ENCODE data around the gene CDK12.

The CDK12 gene

GRCh38 chr17:39508987-39509386, 47.7 kb downstream of the CDK12 start:
- no peak overlapping the region for H3K4me3 ChIP-seq (ENCODE audit: control insufficient read depth, low read depth, low read length)
- DNase-seq (ENCODE audit: low read depth), result no peak
- TF ChIP-seq CTCF (conservative IDR thresholded peaks at IDR 0.05; ENCODE audit: control insufficient read depth, insufficient read depth, low read depth, low read length), result no peak

- DNase-seq (ENCODE audit: low read depth), result no peak
- TF ChIP-seq CTCF (conservative IDR thresholded peaks at IDR 0.05; ENCODE audit: control insufficient read depth, insufficient read depth, low read depth, low read length), result no peak
Measured at GRCh38 chr17:39513309-39513708, 52.0 kb downstream of the CDK12 start.

GRCh38 chr17:39513915-39514314, 52.6 kb downstream of the CDK12 start:
- DNase-seq (ENCODE audit: low read depth), result no peak
- H3K4me3 ChIP-seq (ENCODE audit: control insufficient read depth, low read depth, low read length), result no peak overlapping the region
- TF ChIP-seq CTCF (conservative IDR thresholded peaks at IDR 0.05; ENCODE audit: control insufficient read depth, insufficient read depth, low read depth, low read length), result no peak

More at GRCh38 chr17:39513309-39513708, 52.0 kb downstream of the CDK12 start:
- H3K4me3 ChIP-seq (ENCODE audit: control insufficient read depth, low read depth, low read length), result no peak overlapping the region

DNA sequence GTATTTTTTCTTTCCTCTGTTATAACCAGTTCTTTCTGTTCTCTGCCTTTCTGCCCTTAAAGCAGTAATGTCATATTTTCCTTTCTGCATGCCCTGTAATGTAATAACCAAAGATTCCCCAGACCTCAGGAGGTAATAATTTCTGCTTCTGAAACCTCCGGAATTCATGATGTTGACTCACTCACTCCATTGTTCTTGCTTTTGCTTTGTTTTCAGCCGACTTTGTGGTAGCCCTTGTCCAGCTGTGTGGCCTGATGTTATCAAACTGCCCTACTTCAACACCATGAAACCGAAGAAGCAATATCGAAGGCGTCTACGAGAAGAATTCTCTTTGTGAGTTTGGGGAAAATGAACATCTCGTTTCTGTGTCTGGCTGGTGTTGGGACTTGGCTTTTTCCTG, 55.9 kb downstream of the CDK12 start:
- DNase-seq (ENCODE audit: low read depth), result no peak
- H3K4me3 ChIP-seq (ENCODE audit: control insufficient read depth, low read depth, low read length), result no peak overlapping the region
- TF ChIP-seq CTCF (conservative IDR thresholded peaks at IDR 0.05; ENCODE audit: control insufficient read depth, insufficient read depth, low read depth, low read length), result no peak

DNA sequence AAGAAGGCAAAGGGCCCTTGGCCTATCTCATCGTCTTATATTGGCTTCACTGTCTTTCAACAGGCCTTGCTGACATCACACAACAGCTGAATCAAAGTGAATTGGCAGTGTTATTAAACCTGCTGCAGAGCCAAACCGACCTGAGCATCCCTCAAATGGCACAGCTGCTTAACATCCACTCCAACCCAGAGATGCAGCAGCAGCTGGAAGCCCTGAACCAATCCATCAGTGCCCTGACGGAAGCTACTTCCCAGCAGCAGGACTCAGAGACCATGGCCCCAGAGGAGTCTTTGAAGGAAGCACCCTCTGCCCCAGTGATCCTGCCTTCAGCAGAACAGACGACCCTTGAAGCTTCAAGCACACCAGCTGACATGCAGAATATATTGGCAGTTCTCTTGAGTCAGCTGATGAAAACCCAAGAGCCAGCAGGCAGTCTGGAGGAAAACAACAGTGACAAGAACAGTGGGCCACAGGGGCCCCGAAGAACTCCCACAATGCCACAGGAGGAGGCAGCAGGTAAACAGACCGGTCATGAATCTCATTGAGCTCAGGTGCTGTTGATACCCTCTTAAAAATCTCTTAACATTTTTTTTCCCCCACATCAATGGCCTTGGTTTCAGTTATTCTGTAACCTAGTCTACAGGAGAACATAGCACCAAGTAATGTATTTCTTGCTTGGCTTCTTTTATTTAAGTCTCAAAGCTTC, 64.7 kb downstream of the CDK12 start:
- DNase-seq (ENCODE audit: low read depth), result no peak

GRCh38 chr17:39527220-39527813, 66.0 kb downstream of the CDK12 start:
- no peak overlapping the region for H3K4me3 ChIP-seq (ENCODE audit: control insufficient read depth, low read depth, low read length)
- peak; percentile 36 for TF ChIP-seq CTCF (conservative IDR thresholded peaks at IDR 0.05; ENCODE audit: control insufficient read depth, insufficient read depth, low read depth, low read length)
- peak; percentile 10 for DNase-seq (ENCODE audit: low read depth)

More for the DNA sequence above, 64.7 kb downstream of the CDK12 start:
- no peak for TF ChIP-seq CTCF (conservative IDR thresholded peaks at IDR 0.05; ENCODE audit: control insufficient read depth, insufficient read depth, low read depth, low read length)
- H3K4me3 ChIP-seq (ENCODE audit: control insufficient read depth, low read depth, low read length), result no peak overlapping the region
